Activated CD8-positive, alpha-beta T cell treated with anti-CD3 and anti-CD28 coated beads, Interleukin-2, amount 10 ng/mL, durations not matched to agents 7 days and 5 days (primary cell): ENCODE data around the gene QKI. TPM values are rescaled to one million over a fixed set of nuclear protein-coding genes. Genes with fewer than 3 reads are reported as not detected.

Source experiments
- ATAC-seq: fragments of 150-1000 bp; cut with Tn5 transposase; one replicate; pipeline ENCODE4 v1.10.0; 2021; ENCODE audit warnings: moderate library complexity
- CTCF ChIA-PET: fragments of 350-600 bp; sonication (Branson Sonifier 250); formaldehyde crosslinking; loops from one replicate; lab custom pipeline; 2021; ENCODE audit warnings: antibody characterized with exemption; lab: Charles Lee
- POLR2A ChIA-PET: fragments of 350-600 bp; sonication (Branson Sonifier 250); formaldehyde crosslinking; loops from one replicate; lab custom pipeline; 2021; ENCODE audit warnings: antibody characterized with exemption; lab: Charles Lee
- DNase-seq: peaks from one replicate; pipeline ENCODE4 v3.0.0-alpha.2; 2020
- H3K27ac Mint-ChIP-seq: one replicate; pipeline ENCODE4 v1.8.0; 2021; ENCODE audit warnings: mild to moderate bottlenecking, mixed read lengths
- H3K27me3 Mint-ChIP-seq: one replicate; pipeline ENCODE4 v1.8.0; 2021; ENCODE audit warnings: low read depth, mixed read lengths
- H3K36me3 Mint-ChIP-seq: one replicate; pipeline ENCODE4 v1.8.0; 2021; ENCODE audit warnings: low read depth, mixed read lengths
- H3K4me1 Mint-ChIP-seq: one replicate; pipeline ENCODE4 v1.8.0; 2021; ENCODE audit warnings: low read depth, mixed read lengths
- H3K4me3 Mint-ChIP-seq: one replicate; pipeline ENCODE4 v1.8.0; 2021; ENCODE audit warnings: mild to moderate bottlenecking, mixed read lengths
- H3K9me3 Mint-ChIP-seq: one replicate; pipeline ENCODE4 v1.8.0; 2022; ENCODE audit warnings: mixed read lengths; ENCODE audit not compliant: insufficient read depth
- total RNA-seq, 2 experiments: library from RNA; stranded (reverse); gene quantifications; one replicate each; pipeline ENCODE4 v1.2.3, GENCODE V29; 2021

The QKI gene
- total RNA-seq, 2 experiments from 2014 or later: 55.3 to 58.6 TPM

DNA sequence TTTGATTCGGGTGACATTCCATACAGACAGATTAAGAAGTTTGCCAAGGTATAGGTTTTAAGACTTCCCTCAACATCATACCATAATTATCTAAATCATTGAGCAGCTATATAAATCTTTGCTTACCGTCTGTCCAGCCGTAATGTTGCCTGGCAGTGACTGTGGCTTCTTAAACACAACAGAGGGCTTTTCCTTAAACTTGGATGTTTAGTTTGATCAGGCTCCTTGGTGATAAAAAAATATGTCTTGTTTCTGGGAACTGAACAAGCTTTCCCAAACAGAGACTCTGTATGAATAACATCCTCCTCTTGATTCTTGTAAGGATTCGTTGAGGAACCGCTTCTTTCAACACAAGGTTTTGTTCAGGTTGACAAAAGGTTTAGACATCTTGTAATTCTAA is 130.9 kb downstream of the QKI start:
- Mint-ChIP-seq H3K4me3 (no peak overlapping the region), H3K36me3 (peaks cover 6% of the 10 kb centered on the region), H3K4me1 (no peaks in the 10 kb centered on the region), H3K9me3 (no peaks in the 10 kb centered on the region), H3K27me3 (no peaks in the 10 kb centered on the region), H3K27ac (no peak overlapping the region)
- ATAC-seq (no peak), DNase-seq (no peak)
- ChIA-PET POLR2A (no interaction called here), CTCF (interaction anchor here (1.1 kb wide), 1 partner anchor 31 kb away, joined by 3 read pairs; no protein-coding TSS in a partner anchor)

DNA sequence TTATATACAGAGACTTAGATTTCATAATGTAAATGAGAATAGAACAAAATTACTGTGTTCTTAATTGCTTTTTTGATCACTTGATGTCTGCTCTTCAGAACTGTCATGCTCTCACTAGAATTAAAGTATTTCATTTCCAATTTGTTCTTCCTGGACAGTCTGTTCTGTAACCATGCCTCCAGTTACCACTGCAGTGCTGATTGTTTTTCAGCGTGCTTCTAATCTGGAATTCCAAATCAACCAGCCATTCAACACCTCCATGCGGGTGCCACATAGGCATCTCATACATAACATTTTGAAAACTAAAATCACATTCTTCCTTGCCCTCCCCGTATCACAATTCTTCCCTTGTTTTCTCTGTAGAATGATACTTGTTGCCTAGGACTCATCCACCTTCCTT is 132.8 kb downstream of the QKI start:
- CTCF ChIA-PET: no interaction called here
- no peaks in the 10 kb centered on the region for H3K4me1 Mint-ChIP-seq
- no peak overlapping the region for H3K27ac Mint-ChIP-seq

DNA sequence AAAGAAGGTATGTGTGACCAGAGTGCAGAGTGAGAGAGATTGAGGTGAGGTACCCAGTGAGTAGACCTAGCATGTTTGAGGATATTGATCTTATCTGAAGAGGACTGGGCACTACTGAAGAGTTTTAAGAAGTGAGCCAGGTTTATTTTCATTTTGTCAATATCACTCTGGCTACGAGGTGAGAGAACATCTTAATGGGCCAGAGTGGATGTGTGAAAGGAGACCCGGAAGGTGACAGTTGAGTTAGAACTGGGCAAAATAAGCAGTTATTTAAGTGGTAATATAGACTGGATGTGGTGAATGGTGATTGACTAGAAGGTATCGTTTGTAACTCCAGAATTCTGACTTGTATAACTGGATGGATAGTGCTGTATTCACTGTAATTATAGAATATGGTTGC is 134.1 kb downstream of the QKI start:
- H3K4me1 Mint-ChIP-seq: no peaks in the 10 kb centered on the region
- ChIA-PET CTCF (no interaction called here), POLR2A (no interaction called here)
- H3K4me3 Mint-ChIP-seq: no peak overlapping the region
- ATAC-seq (no peak), DNase-seq (no peak)
- no peaks in the 10 kb centered on the region for H3K9me3 Mint-ChIP-seq
- H3K27ac Mint-ChIP-seq: no peak overlapping the region
- peaks cover 10% of the 10 kb centered on the region for H3K36me3 Mint-ChIP-seq
- H3K27me3 Mint-ChIP-seq: no peaks in the 10 kb centered on the region

More for the DNA sequence above, 132.8 kb downstream of the QKI start:
- POLR2A ChIA-PET: no interaction called here
- DNase-seq: no peak
- Mint-ChIP-seq H3K4me3 (no peak overlapping the region), H3K36me3 (peaks cover 9% of the 10 kb centered on the region), H3K27me3 (no peaks in the 10 kb centered on the region), H3K9me3 (no peaks in the 10 kb centered on the region)
- ATAC-seq: no peak

DNA sequence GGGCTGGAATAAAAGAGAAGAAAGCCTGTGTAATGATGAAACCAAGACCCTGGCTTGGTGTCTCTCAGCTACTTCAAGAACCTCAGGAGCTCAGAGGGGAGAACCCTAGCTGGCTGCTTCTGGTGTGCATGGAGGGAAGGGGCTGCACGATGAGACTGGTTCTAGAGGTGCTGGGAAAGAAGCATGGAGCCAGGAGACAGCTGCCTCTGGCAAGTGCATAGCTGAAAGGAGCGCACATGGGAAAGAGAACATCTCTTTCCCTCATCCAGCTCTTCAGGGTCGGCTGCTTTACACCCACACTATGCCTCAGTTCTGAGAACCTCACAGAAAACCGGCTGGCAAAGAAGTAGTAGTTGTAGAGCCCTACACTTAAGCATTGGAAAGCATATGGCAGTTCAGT is 139.5 kb downstream of the QKI start:
- ATAC-seq (no peak), DNase-seq (no peak)
- CTCF ChIA-PET: interaction anchor here (0.7 to 2.2 kb wide), 16 partner anchors 16 to 148 kb away, joined by 3 to 15 read pairs (median 4); no protein-coding TSS in a partner anchor
- H3K36me3 Mint-ChIP-seq: peaks cover 18% of the 10 kb centered on the region
- H3K9me3 Mint-ChIP-seq: no peaks in the 10 kb centered on the region
- H3K27ac Mint-ChIP-seq: no peak overlapping the region
- POLR2A ChIA-PET: no interaction called here
- H3K4me3 Mint-ChIP-seq: no peak overlapping the region
- H3K27me3 Mint-ChIP-seq: no peaks in the 10 kb centered on the region
- peaks cover 2% of the 10 kb centered on the region for H3K4me1 Mint-ChIP-seq

DNA sequence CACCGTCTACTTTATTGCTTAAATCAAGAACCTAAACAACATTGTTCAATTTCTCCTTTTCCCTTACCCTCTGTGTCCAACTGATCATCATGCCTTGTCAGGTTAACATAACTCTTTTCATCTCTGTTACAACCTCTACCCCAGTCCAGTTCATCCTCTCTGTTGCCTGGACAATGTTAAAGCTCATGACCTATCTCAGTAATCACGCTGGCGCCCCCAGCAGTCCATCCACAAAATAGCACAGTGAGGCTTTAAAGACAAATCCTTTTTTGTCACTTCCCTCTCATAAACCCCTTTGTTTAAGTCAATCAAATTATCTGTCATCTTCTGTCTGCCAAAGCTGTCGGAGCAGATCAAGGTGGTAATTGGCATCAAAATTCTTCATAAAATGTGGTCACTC is 140.1 kb downstream of the QKI start:
- DNase-seq (peak; percentile 66), ATAC-seq (peak; percentile 47)
- H3K27ac Mint-ChIP-seq: no peak overlapping the region
- H3K4me1 Mint-ChIP-seq: peaks cover 2% of the 10 kb centered on the region
- H3K36me3 Mint-ChIP-seq: peaks cover 18% of the 10 kb centered on the region
- ChIA-PET POLR2A (no interaction called here), CTCF (interaction anchor here (0.7 to 2.2 kb wide), 15 partner anchors 11 to 149 kb away, joined by 3 to 15 read pairs (median 4); no protein-coding TSS in a partner anchor)
- H3K4me3 Mint-ChIP-seq: no peak overlapping the region
- no peaks in the 10 kb centered on the region for H3K27me3 Mint-ChIP-seq
- H3K9me3 Mint-ChIP-seq: no peaks in the 10 kb centered on the region

DNA sequence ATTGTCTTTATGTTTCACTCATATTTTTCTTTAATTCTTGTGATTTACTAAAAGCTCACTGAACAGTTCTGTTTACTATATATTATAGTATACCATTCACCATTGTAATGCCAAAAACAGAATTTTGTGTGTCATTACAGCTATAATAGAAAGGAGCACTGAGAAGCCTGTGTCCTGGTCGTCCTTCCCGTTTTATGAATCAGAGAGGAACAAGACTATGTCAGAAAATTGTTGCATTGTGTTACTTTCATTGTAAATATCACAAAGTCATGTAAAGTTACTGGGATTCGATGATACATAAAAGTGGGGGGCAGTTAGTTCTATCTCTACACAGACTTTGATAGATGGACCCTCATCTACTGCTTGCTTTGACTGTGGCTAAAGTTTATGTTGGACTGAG is 145.1 kb downstream of the QKI start:
- no peaks in the 10 kb centered on the region for H3K9me3 Mint-ChIP-seq
- H3K4me1 Mint-ChIP-seq: peaks cover under 1% of the 10 kb centered on the region
- ChIA-PET CTCF (interaction anchor here (0.6 kb wide), 1 partner anchor 20 kb away, joined by 3 read pairs; no protein-coding TSS in a partner anchor), POLR2A (no interaction called here)
- ATAC-seq (no peak), DNase-seq (no peak)
- H3K4me3 Mint-ChIP-seq: no peak overlapping the region
- no peak overlapping the region for H3K27ac Mint-ChIP-seq
- H3K27me3 Mint-ChIP-seq: no peaks in the 10 kb centered on the region
- peaks cover 22% of the 10 kb centered on the region for H3K36me3 Mint-ChIP-seq

DNA sequence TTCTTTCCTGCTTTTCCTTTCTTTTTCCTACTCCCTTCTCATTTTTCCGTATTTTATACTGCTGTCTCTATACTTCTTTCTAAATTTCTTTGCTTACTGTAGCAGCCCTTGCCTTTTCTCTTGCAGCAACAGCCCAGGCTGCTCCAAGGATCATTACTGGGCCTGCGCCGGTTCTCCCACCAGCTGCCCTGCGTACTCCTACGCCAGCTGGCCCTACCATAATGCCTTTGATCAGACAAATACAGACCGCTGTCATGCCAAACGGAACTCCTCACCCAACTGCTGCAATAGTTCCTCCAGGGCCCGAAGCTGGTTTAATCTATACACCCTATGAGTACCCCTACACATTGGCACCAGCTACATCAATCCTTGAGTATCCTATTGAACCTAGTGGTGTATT is 148.8 kb downstream of the QKI start:
- DNase-seq (no peak), ATAC-seq (no peak)
- Mint-ChIP-seq H3K9me3 (no peaks in the 10 kb centered on the region), H3K36me3 (peaks cover 24% of the 10 kb centered on the region), H3K27ac (no peak overlapping the region), H3K4me3 (no peak overlapping the region), H3K4me1 (peaks cover 2% of the 10 kb centered on the region), H3K27me3 (no peaks in the 10 kb centered on the region)
- POLR2A ChIA-PET: no interaction called here
- CTCF ChIA-PET: no interaction called here

DNA sequence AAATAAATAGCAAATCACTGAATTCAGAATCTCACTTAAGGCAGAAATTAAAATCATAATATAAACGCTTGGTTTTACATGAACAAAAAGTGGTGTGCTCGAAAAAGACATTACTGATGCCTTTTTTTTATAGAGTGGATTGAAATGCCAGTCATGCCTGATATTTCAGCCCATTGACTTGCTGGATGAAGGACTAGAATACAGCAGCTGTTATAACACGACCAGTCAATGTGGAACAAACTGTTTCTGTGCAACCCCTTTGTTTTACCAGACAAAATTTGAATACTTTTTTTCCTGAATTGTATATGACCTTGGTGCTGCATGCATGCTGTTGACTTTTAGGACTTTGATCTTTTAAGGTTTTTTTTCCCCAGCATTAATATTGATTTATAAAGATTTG is 150.0 kb downstream of the QKI start:
- DNase-seq: no peak
- H3K4me1 Mint-ChIP-seq: peaks cover 2% of the 10 kb centered on the region
- no peak overlapping the region for H3K27ac Mint-ChIP-seq
- no peak overlapping the region for H3K4me3 Mint-ChIP-seq
- H3K27me3 Mint-ChIP-seq: no peaks in the 10 kb centered on the region
- peaks cover 21% of the 10 kb centered on the region for H3K36me3 Mint-ChIP-seq
- no peak for ATAC-seq
- no peaks in the 10 kb centered on the region for H3K9me3 Mint-ChIP-seq
- ChIA-PET CTCF (no interaction called here), POLR2A (no interaction called here)

DNA sequence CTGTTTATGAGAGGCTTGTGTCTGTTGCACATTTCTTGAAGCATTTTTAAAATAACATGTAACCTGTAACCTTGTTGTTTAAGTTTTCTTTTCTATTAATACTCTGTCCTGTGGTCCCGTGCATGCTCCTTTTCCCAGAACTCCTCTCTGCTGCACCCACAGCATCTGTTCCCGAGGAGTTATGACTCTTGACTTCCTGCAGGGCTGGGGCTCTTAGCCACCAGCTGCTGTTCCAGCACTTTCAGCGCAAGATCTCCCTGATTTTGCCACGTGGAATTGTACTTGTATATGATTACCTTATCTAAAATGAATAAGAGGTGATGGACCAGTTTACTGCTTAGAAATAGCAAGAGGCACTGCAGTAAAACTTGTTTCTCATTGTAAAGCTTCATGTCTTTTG is 150.6 kb downstream of the QKI start:
- Mint-ChIP-seq H3K4me3 (no peak overlapping the region), H3K9me3 (no peaks in the 10 kb centered on the region), H3K4me1 (peaks cover 2% of the 10 kb centered on the region), H3K36me3 (peaks cover 21% of the 10 kb centered on the region), H3K27ac (no peak overlapping the region), H3K27me3 (no peaks in the 10 kb centered on the region)
- ATAC-seq (no peak), DNase-seq (no peak)
- CTCF ChIA-PET: no interaction called here
- POLR2A ChIA-PET: no interaction called here

DNA sequence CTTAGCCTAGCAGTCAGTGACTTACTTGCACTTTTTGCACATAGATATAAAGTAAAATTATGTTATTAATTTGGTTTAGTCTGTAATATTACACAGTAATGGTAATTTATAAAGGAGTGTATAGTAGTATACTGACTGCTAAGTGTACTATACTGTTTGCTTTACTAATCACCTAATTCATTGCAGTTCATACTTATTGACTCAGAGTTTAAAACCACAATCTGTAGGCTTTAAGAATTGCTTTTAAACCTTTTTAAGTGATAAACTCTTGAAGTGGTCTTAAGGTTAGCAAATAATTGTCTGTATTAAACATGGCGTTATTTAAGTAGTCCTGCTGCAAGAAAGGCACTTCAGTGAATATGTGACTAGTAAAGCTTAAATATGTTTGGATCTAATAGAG is 151.5 kb downstream of the QKI start:
- no peak for DNase-seq
- H3K4me1 Mint-ChIP-seq: peaks cover 2% of the 10 kb centered on the region
- no peak overlapping the region for H3K27ac Mint-ChIP-seq
- H3K27me3 Mint-ChIP-seq: no peaks in the 10 kb centered on the region
- H3K36me3 Mint-ChIP-seq: peaks cover 29% of the 10 kb centered on the region
- ATAC-seq: no peak
- no peak overlapping the region for H3K4me3 Mint-ChIP-seq
- ChIA-PET CTCF (interaction anchor here (0.6 kb wide), 1 partner anchor 11 kb away, joined by 3 read pairs; no protein-coding TSS in a partner anchor), POLR2A (no interaction called here)
- H3K9me3 Mint-ChIP-seq: no peaks in the 10 kb centered on the region

DNA sequence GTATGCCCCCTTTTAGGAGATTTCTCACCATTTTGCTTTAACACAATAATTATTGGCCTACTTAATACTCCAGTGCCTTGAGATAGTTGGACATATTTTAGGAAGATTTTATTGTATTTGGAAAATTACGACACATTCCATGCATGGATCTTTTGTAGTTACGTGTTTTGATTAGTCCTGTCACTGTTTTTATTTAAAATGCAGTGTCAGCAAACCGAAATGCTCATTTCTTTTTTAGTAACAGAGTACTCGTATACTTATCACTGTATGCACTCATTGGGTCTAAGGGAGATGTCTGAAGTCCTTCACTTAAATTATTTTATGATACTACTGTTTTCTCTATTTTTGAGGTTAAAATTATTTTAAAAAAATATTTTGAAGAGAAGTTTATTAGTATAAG is 153.8 kb downstream of the QKI start:
- Mint-ChIP-seq H3K9me3 (no peaks in the 10 kb centered on the region), H3K27ac (no peak overlapping the region), H3K4me1 (peaks cover 2% of the 10 kb centered on the region), H3K36me3 (peaks cover 36% of the 10 kb centered on the region), H3K27me3 (no peaks in the 10 kb centered on the region), H3K4me3 (no peak overlapping the region)
- POLR2A ChIA-PET: no interaction called here
- CTCF ChIA-PET: no interaction called here
- no peak for ATAC-seq
- no peak for DNase-seq

DNA sequence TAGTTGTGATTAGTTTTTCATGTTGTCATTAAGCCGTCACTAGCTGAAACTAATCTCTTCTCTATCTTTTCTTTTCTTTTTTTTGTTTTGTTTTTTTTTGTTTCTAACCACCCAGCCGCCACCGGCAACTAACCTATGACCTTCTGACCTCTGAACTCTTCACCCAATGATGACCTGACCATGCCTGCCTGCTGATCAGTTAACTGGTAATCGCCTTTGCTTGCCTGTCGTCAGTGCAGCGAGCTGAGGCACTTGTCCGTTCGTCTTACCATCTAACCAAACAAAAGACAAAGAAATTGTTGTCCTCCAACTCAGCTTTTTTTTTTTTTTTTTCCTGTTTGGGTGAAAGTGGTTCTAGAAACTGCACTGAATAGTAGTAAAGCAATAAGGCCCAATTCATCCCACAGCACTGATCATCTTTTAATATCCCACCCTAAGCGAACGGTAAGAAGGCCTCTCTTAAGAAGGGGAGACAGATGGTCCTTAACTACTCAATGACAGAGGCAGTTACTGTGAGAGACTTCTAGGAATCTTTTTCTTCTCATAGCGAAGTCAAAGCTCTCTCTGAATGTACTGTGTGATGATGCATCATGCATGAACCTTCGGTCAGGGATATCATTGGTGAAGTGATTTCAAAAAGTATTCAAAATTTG is 156.2 kb downstream of the QKI start:
- H3K27me3 Mint-ChIP-seq: no peaks in the 10 kb centered on the region
- H3K4me3 Mint-ChIP-seq: no peak overlapping the region
- ATAC-seq (no peak), DNase-seq (no peak)
- H3K4me1 Mint-ChIP-seq: no peaks in the 10 kb centered on the region
- H3K27ac Mint-ChIP-seq: no peak overlapping the region
- peaks cover 21% of the 10 kb centered on the region for H3K36me3 Mint-ChIP-seq
- ChIA-PET POLR2A (no interaction called here), CTCF (no interaction called here)
- H3K9me3 Mint-ChIP-seq: no peaks in the 10 kb centered on the region
